HG02571 (cell line): Measurements from ENCODE around the gene MYADML2.

Experiments
- ATAC-seq: cut with Tn5 transposase; IDR thresholded peaks from one replicate; pipeline ENCODE4 v1.9.1; 2021; ENCODE audit warnings: mild to moderate bottlenecking, moderate library complexity; ENCODE audit not compliant: unreplicated experiment

MYADML2 gene

DNA sequence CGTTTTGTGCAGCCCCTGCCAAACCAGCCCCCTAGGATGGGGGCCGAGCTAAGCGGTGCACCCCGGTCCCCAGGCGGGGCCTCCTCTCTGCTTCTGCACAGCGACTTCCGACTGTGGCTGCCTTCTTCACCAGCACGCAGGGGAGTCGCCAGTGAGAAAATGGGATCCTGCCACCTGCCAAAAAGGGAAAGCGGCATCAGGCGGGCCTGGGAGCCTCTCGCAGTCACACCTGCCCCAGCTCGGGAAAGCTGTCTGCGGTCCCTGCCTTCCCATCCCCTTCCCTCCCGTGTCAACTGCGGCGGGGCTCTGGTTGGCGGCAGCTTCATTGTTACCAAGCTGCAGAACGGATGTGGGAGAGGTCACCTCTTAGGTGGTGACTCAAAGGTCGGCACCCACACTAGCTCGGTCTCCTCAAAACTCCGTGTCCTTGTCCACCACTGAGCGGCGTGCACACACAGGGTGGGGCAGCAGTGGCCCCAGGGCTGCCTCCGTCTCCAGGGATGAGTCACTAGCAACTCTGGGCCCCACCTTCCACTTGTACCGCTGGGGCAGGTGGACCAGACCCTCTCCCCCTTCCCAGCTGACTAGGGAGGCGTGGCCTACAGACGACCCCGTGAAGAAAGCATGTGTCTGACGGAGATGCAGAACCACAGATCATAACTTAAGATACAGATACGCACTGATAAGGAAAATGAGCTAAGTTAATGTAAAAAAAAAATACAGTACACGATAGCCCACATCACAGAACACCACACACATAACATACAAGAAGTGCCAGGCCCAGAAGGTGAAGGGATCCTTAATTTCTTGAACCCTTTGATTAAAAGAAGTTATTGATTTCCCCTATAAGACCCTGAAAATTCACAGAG is 34.4 kb downstream of the MYADML2 start:
- ATAC-seq = no peak

- no peak for ATAC-seq
Observed at GRCh38 chr17:81911969-81912368, 35.1 kb downstream of the MYADML2 start.

DNA sequence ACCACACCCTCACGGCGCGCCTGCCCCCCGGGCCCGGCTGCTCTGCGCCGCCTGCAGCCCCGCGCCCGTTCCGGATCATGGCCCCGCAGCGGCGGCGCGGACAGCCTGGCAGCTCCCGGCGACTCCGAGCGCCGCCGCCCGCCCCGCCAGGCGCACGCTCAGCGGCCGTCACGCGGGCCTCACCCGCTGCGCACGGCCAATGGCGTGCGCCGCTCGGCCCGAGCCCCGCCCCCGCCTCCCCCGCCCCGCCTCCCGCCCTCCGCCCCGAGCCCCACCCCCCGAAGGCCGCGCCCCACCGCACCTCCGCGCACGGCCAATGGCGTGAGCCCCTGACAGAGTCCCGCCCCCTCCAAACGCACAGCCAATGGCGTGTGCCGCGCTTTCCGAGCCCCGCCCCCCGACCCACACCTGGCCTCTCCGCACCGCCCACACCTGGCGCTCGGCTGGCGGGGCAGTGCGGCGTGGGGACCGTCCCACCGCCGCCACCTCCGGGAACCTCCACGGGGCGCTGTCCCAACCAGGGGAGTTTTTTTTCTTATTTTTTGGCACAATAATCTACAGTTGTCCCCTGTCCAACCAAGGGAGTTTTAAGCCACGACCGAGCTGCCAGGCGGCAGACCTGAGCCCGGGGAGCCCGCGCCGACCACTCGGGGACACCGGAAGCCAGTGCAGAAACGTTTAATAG is 35.6 kb downstream of the MYADML2 start, which contains the start of gene PCYT2:
PCYT2 (minus strand) TSS at position 123 of the 685 bp plus-strand sequence; CDS start at position 79, 44 bp downstream.
- ATAC-seq = peak; percentile 62

DNA sequence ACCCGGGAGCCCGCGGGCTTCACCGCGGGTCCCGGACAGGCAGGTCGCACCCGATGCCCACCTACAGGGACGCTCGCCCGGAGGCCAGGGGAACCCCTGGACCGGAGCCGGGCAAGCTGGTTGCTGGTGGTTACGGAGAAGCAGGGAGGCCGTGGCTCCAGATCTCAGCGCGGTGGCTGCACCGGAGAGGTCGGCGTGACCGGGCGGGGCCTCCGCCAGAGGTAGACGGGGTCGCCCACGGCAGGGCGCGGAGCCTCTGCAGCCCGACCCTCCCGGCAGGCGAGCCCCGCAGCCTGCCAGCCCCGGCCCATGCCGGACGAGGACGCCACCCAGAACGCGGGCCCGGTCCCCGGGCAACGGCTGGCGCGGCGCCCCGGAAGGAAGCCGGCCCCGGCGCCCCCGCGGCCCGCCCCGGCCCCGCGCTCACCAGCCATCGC is 36.2 kb downstream of the MYADML2 start:
- ATAC-seq = peak; percentile 20

GRCh38 chr17:81909966-81910839 is 36.8 kb downstream of the MYADML2 start:
- no peak for ATAC-seq

DNA sequence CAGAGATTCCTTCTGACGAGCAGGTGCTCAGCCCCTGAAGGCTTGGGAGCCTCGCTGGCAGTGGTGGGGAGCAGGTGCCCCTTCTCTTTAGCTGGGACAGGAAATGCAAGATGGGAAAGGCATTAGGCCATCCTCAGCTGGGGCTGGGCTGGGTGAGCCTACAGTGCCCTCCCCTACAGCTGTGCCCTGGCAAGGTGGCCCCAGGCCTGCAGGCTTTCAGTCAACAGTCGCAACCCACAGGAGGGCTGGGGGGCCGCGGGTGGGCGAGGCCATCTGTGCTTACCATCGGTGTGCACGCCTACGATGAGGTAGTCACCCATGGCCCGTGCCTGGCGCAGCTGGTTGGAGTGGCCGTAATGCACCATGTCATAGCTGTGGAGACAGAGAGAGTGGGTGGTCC is 37.8 kb downstream of the MYADML2 start:
- no peak for ATAC-seq

GRCh38 chr17:81908793-81909192 is 38.2 kb downstream of the MYADML2 start:
- no peak for ATAC-seq

GRCh38 chr17:81907219-81908145 is 39.6 kb downstream of the MYADML2 start:
- no peak for ATAC-seq

GRCh38 chr17:81906476-81907218 is 40.4 kb downstream of the MYADML2 start:
- ATAC-seq = no peak

DNA sequence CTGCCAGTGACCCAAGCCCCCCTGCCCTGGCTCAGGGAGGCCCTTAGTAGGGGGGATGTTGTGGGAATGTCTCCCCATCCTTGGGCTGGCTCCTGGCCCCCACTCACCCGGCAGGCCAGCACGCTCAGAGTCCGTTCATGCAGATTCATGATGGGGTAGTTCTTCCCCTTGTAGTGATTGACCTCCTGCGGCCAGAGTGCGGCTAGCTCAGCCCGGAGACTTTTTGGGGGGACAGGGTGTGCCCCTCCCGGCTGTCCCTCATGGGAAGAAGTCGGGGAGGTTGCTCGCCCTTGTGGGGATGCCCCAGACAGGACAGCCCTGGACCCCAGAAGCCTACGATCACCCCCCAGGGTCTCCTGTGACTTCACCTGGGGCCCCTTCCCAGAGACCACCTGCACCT is 41.0 kb downstream of the MYADML2 start:
- no peak for ATAC-seq

GRCh38 chr17:81905424-81905875 is 41.6 kb downstream of the MYADML2 start:
- ATAC-seq = no peak

- no peak for ATAC-seq
Observed at GRCh38 chr17:81904600-81905423, 42.2 kb downstream of the MYADML2 start.

DNA sequence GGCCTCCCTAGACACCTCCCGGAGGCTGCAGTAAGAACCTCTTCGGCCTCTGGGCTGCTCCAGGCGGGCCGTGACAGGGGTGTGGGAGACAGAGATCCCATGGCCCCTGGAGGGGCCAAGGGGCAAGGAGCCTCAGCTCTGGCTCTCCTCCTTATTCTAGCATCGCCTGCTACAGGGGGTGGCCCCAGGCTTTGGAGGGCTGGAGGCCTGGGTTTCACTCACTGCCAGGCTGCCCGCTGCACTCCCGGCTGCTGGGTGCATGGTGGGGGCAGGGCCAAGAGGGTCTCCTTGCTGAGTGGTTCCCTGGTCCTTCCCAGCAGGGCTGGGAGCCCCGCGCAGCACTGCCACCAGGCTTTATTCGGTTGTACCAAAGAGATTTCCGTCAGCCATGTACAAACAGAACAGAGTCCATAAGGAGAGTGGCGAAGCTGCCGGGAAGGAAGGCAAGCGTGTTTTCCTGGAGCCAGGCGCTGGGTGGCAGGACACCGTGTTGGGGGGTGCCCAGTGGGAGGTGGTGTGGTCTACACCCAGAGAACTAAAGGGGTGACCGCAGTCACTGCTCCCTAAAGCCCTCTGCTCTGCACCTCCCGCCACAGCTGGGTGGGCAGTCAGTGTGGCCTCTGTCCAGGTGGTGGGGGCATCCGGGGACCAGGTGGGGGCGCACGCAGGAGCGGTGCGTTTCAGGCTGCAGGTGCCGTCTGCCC is 43.0 kb downstream of the MYADML2 start:
- ATAC-seq = no peak

GRCh38 chr17:81903415-81903831 is 43.6 kb downstream of the MYADML2 start:
- ATAC-seq = no peak

DNA sequence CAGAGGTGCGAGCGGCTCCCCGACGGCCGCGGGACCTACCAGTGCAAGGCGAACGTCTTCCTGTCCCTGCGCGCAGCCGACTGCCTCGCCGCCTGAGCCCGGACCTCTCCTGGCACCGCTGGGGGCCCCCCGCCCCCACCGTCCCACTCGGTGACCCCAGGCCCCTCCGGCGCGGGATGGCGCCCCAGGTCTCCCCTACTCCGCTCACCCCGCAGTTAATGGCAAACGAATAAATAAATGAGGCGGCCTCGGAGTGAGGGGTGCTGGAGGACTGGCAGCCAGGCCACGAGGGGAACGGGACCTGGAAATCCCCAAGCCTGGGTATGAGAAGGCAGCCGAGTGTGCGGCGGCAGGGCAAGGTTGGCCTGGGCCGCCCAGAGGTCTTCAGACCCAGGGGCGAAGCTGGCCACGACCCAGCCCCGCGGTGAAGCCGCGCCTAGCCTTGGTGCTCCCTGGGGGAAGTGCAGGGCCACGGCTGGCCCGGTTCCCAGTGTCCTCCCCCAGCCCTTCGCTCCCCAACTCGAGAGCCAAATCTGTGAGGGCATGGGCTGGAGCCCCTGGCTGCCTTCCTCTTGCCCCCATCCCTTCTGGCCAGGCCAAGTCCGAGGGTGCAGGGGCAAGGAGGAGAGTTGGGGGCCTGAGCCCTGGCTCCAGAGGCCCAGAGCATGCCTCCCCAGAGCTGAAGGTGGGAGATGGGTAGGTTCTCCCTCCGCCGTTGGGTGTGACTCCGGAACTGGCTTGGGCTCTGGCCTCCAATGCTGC is 44.2 kb downstream of the MYADML2 start:
- no peak for ATAC-seq

GRCh38 chr17:81902023-81902652 is 44.9 kb downstream of the MYADML2 start, which contains the start of gene NPB:
Gene NPB (plus strand): TSS chr17:81902238. CDS start chr17:81902278, 40 bp downstream.
- ATAC-seq = no peak
